ENCODE results near the gene HDGF. TPM values are rescaled to one million over a fixed set of nuclear protein-coding genes. Genes with fewer than 3 reads are reported as not detected.
A peak's percentile ranks its signal among the peaks of the same experiment; 100 is the strongest.

The HDGF gene
- total and polyA plus RNA-seq, 2 of the 8 experiments (the other 6 are each of a cell fraction or from before 2014, with no cell fraction given), result 145 to 391 TPM

DNA sequence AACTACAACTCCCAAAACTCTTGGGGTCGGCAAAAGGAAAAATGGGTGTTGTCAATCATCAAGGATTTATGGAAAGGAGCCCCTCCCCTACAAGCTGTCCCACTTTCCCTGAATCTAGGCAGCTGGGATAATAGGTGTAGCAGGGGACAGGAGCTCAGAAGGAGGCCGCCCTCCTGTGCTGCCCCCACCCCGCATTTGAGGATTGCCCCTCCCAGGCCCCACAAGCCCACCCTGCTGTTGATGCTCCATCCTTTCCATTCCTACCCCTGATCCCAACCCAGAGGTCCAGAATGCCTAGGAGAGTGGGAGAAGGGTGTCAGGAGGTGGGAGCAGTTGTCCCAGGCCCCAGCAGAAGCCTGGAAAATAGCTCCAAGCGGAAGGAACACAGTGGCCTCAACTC is 8.7 kb downstream of the HDGF start:
- no peak overlapping the region for H4K91ac ChIP-seq (replicated peaks; ENCODE audit: insufficient read length, low read length)
- peaks cover 0 to 2% of the 10 kb centered on the region in 2 experiments for H4K20me1 ChIP-seq (replicated peaks in 1 of 2; ENCODE audit: control insufficient read depth in 1 of 2, insufficient read depth in 2 of 2, low read length in 2 of 2)
- H2AFZ ChIP-seq (ENCODE audit: low read length), result no peak overlapping the region
- H3K9me3 ChIP-seq (ENCODE audit: insufficient read depth in 2 of 2, low read depth in 1 of 2, low read length in 1 of 2), result no peaks in the 10 kb centered on the region
- H2BK120ac ChIP-seq (replicated peaks; ENCODE audit: low read depth, low read length), result no peak overlapping the region
- H3K27me3 ChIP-seq (replicated peaks in 1 of 4; ENCODE audit: control insufficient read depth in 3 of 4, extremely low read depth in 1 of 4, insufficient read depth in 3 of 4, low read length in 3 of 4), result no peaks in the 10 kb centered on the region
- peaks cover 11 to 24% (median 16%) of the 10 kb centered on the region in 4 experiments for H3K4me1 ChIP-seq (replicated peaks in 1 of 4; ENCODE audit: control insufficient read depth in 3 of 4, insufficient read depth in 4 of 4, low read length in 3 of 4)
- no peak overlapping the region for H2BK12ac ChIP-seq (ENCODE audit: low read depth, low read length)
- TF ChIP-seq NRF1 (IDR thresholded peaks at IDR 0.05; ENCODE audit: low read depth, low read length), result no peak
- TF ChIP-seq SP1 (IDR thresholded peaks at IDR 0.05; ENCODE audit: low read depth, low read length), result 0 out of 2 replicates have a peak, but pooled peaks have one; percentile 6
- DNase-seq (ENCODE audit: low read depth in 1 of 2, low spot score in 2 of 2) (no peak), FAIRE-seq (no peak)
- CTCF ChIA-PET (ENCODE audit: partially characterized antibody), result interaction anchor here (1.1 to 6.6 kb wide), 3 partner anchors 9 to 117 kb away, joined by 5 to 76 read pairs (median 9); partner anchors contain the start of genes HDGF, INSRR, ISG20L2 and METTL25B
- peaks cover 10% of the 10 kb centered on the region for H3K23me2 ChIP-seq (ENCODE audit: low read depth, low read length)
- POLR2A ChIA-PET (ENCODE audit: partially characterized antibody), result interaction anchor here (0.8 to 10.7 kb wide), 6 partner anchors 9 to 53 kb away, joined by 4 to 214 read pairs (median 24); partner anchors contain the start of genes CRABP2, HDGF, ISG20L2 and METTL25B
- H3K9ac ChIP-seq (replicated peaks in 1 of 4; ENCODE audit: extremely low read depth in 1 of 4, low read depth in 3 of 4, low read length in 3 of 4), result no peak overlapping the region
- H2BK15ac ChIP-seq (ENCODE audit: low read length), result no peak overlapping the region
- peaks cover 13 to 33% (median 14%) of the 10 kb centered on the region in 4 experiments; a peak in 6 of 8 replicates for H3K36me3 ChIP-seq (ENCODE audit: control insufficient read depth in 2 of 4, insufficient read depth in 4 of 4, low read length in 3 of 4)
- no peak overlapping the region for H3K4me3 ChIP-seq (ENCODE audit: extremely low read depth in 1 of 4, insufficient read depth in 2 of 4, low read depth in 3 of 4, low read length in 4 of 4)
- WGBS, 2 experiments (ENCODE audit: extremely low coverage in 1 of 2, insufficient coverage in 1 of 2, insufficient read length in 1 of 2, insufficient replicate concordance in 2 of 2, low coverage in 1 of 2, low lambda C conversion rate in 2 of 2, missing lambda C conversion rate in 1 of 2), result 87% methylated on average over 4 of the region's 4 CpGs; no CpG with 5 or more reads in 1 of the 2 experiments
- H3K14ac ChIP-seq (ENCODE audit: insufficient read length), result no peak overlapping the region
- no peak overlapping the region for H4K8ac ChIP-seq (ENCODE audit: extremely low read depth, insufficient read depth, low read length)
- H3K79me2 ChIP-seq (ENCODE audit: control insufficient read depth in 1 of 2, insufficient read depth in 2 of 2, low read length in 2 of 2), result peaks cover 8 to 32% of the 10 kb centered on the region in 2 experiments
- H3K56ac ChIP-seq (replicated peaks; ENCODE audit: insufficient read length, low read depth, low read length), result no peak overlapping the region
- no peak overlapping the region for H3K27ac ChIP-seq (ENCODE audit: low read depth, low read length)
- H2BK5ac ChIP-seq (ENCODE audit: low read depth, low read length), result no peak overlapping the region
- H2AK5ac ChIP-seq (ENCODE audit: low read depth, low read length), result no peak overlapping the region
- no peak overlapping the region for H2BK20ac ChIP-seq (ENCODE audit: low read length)
- no peak overlapping the region for H3K23ac ChIP-seq (ENCODE audit: insufficient read length)
- H3K18ac ChIP-seq (ENCODE audit: extremely low read depth, low read length), result no peak overlapping the region
- H3K4me2 ChIP-seq (ENCODE audit: insufficient read depth in 1 of 2, low read depth in 2 of 2, low read length in 2 of 2), result no peak overlapping the region
- peaks cover 9% of the 10 kb centered on the region for H3K79me1 ChIP-seq (ENCODE audit: low read depth, low read length)
- H3K4ac ChIP-seq (replicated peaks; ENCODE audit: insufficient read length, low read depth, low read length), result no peak overlapping the region
- H4K5ac ChIP-seq (ENCODE audit: insufficient read length, low read depth, low read length), result no peak overlapping the region

All from H1 (cell line).